HCT116 (cell line): ENCODE data around the gene SLCO2A1.

Experiments used
- CEBPB ChIP-seq: IDR thresholded peaks from 2 replicates; pipeline ENCODE4 v1.6.1; 2012; ENCODE audit warnings: low read depth
- ELF1 ChIP-seq: IDR thresholded peaks from 2 replicates; pipeline ENCODE4 v1.6.1; 2012; ENCODE audit warnings: low read depth, borderline replicate concordance
- EZH2 ChIP-seq: fragments of 200-600 bp; sonication (generic); IDR thresholded peaks from 2 replicates; pipeline ENCODE4 v1.6.1; 2017; ENCODE audit warnings: antibody characterized with exemption, mixed run types
- POLR2A ChIP-seq: IDR thresholded peaks from 2 replicates; pipeline ENCODE4 v1.7.0; 2011; ENCODE audit warnings: borderline replicate concordance; ENCODE audit not compliant: insufficient read depth, insufficient read length; ENCODE audit errors: extremely low read depth
- POLR2AphosphoS5 ChIP-seq: IDR thresholded peaks from 2 replicates; pipeline ENCODE4 v1.6.1; 2011; ENCODE audit warnings: mild to moderate bottlenecking, low read depth, low read length, moderate library complexity
- TF ChIP-seq, protein P1 (sequence below), 3 experiments: fragments of 200-600 bp in 1 of 3; sonication (generic) in 1 of 3; IDR thresholded peaks in 2 of 3; conservative IDR thresholded peaks in 1 of 3; 2 replicates each; pipeline ENCODE4 v1.5.1; 2012 to 2017; ENCODE audit warnings: low read depth in 2 of 3, low read length in 2 of 3, antibody characterized with exemption in 1 of 3, borderline replicate concordance in 1 of 3, control low read depth in 1 of 3, mild to moderate bottlenecking in 1 of 3, mixed read lengths in 1 of 3, mixed run types in 1 of 3, moderate library complexity in 1 of 3; ENCODE audit not compliant: insufficient read depth in 1 of 3
- TF ChIP-seq, protein P2 (sequence below): IDR thresholded peaks from 2 replicates; pipeline ENCODE4 v1.6.1; 2012; ENCODE audit warnings: low read depth

DNA sequence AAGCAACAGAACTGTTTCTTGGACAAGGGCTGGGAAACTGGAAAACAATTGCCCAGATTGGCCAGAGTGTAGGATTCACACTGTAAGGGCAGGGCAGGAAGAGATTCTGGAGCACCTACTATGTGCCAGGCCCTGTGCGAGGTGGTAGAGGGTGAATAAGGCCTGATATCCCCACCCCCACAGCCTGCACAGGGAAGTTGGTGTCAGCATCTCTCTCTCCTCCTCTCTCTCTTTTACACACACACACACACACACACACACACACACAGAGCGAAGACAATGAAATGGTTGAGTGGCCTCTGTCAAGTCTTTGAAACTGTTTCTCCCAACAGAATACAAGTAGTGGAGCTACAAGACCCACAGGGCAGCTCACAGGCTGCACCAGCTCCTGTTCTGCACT is 47.1 kb upstream of the SLCO2A1 start:
- TF ChIP-seq CEBPB (no peak), EZH2 (no peak), POLR2AphosphoS5 (no peak), POLR2A (no peak), ELF1 (no peak)
- TF ChIP-seq, protein P1, sequence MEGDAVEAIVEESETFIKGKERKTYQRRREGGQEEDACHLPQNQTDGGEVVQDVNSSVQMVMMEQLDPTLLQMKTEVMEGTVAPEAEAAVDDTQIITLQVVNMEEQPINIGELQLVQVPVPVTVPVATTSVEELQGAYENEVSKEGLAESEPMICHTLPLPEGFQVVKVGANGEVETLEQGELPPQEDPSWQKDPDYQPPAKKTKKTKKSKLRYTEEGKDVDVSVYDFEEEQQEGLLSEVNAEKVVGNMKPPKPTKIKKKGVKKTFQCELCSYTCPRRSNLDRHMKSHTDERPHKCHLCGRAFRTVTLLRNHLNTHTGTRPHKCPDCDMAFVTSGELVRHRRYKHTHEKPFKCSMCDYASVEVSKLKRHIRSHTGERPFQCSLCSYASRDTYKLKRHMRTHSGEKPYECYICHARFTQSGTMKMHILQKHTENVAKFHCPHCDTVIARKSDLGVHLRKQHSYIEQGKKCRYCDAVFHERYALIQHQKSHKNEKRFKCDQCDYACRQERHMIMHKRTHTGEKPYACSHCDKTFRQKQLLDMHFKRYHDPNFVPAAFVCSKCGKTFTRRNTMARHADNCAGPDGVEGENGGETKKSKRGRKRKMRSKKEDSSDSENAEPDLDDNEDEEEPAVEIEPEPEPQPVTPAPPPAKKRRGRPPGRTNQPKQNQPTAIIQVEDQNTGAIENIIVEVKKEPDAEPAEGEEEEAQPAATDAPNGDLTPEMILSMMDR (IDR thresholded peaks at IDR 0.05 in 2 of 3, conservative IDR thresholded peaks at IDR 0.05 in 1 of 3; ENCODE audit: borderline replicate concordance in 1 of 3, insufficient read depth in 1 of 3, low read depth in 2 of 3, low read length in 2 of 3) = no peak
- TF ChIP-seq, protein P2, sequence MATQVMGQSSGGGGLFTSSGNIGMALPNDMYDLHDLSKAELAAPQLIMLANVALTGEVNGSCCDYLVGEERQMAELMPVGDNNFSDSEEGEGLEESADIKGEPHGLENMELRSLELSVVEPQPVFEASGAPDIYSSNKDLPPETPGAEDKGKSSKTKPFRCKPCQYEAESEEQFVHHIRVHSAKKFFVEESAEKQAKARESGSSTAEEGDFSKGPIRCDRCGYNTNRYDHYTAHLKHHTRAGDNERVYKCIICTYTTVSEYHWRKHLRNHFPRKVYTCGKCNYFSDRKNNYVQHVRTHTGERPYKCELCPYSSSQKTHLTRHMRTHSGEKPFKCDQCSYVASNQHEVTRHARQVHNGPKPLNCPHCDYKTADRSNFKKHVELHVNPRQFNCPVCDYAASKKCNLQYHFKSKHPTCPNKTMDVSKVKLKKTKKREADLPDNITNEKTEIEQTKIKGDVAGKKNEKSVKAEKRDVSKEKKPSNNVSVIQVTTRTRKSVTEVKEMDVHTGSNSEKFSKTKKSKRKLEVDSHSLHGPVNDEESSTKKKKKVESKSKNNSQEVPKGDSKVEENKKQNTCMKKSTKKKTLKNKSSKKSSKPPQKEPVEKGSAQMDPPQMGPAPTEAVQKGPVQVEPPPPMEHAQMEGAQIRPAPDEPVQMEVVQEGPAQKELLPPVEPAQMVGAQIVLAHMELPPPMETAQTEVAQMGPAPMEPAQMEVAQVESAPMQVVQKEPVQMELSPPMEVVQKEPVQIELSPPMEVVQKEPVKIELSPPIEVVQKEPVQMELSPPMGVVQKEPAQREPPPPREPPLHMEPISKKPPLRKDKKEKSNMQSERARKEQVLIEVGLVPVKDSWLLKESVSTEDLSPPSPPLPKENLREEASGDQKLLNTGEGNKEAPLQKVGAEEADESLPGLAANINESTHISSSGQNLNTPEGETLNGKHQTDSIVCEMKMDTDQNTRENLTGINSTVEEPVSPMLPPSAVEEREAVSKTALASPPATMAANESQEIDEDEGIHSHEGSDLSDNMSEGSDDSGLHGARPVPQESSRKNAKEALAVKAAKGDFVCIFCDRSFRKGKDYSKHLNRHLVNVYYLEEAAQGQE = no peak
